HG02571 (cell line): Measurements from ENCODE around the gene SCAF8.
A peak's percentile ranks its signal among the peaks of the same experiment; 100 is the strongest.
"Not testable (repeated sequence)": the region's sequence is repeated elsewhere in the genome, so short reads cannot be mapped to it uniquely, and the experiment has no call there.

Source experiments
- ATAC-seq: cut with Tn5 transposase; IDR thresholded peaks from one replicate; pipeline ENCODE4 v1.9.1; 2021; ENCODE audit warnings: mild to moderate bottlenecking, moderate library complexity; ENCODE audit not compliant: unreplicated experiment

The SCAF8 gene

GRCh38 chr6:154779157-154779556, 45.9 kb downstream of the SCAF8 start:
- ATAC-seq = not testable (repeated sequence)

DNA sequence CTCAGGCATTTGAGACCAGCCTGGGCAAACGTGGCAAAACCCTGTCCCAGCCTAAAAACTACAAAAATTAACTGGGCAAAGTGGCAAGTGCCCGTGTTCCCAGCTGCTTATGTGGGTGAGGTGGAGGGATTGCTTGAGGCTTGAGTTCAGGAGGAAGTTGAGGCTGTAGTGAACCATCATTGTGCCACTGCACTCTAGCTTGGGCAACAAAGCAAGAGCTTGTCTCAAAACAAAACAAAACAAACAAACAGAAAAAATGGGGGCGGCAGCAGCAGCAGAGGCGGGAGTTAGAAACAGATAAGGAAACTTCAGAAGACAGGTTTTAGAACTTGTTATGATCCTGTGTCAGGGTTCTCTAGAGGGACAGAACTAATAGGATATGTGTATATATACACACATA, 49.0 kb downstream of the SCAF8 start:
- no peak for ATAC-seq

GRCh38 chr6:154783229-154783628, 50.0 kb downstream of the SCAF8 start:
- no peak for ATAC-seq

DNA sequence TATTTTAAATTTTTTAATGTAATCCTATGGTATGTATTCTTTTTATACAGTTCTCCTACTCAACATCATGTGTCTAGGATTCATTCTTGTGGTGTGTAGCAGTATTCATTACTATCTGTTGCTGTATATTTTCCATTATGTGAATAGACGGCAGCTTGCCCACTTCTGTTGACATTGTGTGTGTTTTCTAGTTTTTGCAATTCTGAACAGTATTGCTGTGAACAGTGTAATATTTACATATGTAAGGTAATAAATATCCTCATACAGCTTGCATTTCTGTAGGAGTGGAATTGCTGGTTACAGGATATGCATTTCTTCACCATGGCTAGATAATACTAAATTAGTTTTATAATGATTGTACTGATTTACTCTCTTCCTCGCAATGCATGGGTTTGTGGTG, 51.9 kb downstream of the SCAF8 start:
- ATAC-seq = no peak

- ATAC-seq = no peak
These were observed 53.1 kb downstream of the SCAF8 start for GRCh38 chr6:154786144-154786868.

DNA sequence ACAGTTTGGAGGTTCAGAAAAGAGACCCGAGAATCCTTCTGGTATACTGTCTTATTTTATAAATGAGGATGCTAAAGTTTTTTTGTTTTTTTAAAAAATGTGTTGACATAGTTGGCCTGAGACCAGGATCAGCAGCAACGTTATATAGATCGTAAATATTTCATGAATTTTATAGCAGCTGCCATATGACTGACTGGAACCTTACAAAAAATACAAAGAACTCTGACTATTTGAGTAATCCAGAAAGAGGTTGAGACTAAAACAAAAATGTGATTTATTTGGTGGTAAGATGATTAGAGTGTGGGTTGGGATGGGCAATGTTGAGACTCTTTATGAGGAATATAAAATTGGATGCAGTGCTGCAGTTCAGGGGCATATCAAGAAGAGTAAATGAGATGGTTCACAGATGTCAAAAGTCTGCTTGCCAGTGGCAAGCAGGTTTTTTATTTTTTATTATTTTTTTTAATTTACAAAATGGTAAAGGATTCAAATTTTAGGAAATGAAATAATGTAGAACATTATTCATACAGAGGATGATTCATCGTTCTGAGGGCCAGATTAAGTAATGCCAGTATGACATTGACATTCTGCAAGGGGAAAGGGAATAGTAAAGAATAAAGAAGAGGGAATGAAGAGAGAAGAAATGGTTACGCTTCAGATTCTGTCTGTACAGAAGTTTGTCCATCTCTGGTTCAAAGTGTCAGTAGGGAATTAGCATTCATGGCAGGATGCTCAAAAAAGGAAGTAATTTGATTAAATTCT, 58.5 kb downstream of the SCAF8 start:
- no peak for ATAC-seq

DNA sequence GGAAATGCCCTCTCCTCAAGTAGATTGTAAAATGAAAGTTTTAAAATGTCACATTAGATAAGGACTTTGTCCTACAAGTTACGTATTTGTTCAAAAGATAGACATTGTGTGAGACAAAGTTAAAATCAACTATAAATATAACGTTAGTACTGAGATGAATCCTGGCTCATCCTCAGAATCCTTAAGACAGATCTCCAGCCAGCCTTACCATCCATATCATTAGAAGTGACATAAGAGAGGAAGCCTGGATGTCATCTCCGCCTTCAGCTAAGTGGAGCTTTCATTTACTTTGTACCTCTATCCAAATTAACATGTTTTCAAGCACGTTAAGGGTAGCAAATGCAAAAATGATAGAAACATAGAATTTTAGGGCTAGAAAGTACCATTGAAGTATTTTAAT, 59.1 kb downstream of the SCAF8 start:
- no peak for ATAC-seq

GRCh38 chr6:154792761-154793160, 59.5 kb downstream of the SCAF8 start:
- no peak for ATAC-seq

- ATAC-seq = no peak
These were observed 63.3 kb downstream of the SCAF8 start for GRCh38 chr6:154796484-154796883.

- ATAC-seq = no peak
These were observed 64.6 kb downstream of the SCAF8 start for GRCh38 chr6:154797857-154798256.

DNA sequence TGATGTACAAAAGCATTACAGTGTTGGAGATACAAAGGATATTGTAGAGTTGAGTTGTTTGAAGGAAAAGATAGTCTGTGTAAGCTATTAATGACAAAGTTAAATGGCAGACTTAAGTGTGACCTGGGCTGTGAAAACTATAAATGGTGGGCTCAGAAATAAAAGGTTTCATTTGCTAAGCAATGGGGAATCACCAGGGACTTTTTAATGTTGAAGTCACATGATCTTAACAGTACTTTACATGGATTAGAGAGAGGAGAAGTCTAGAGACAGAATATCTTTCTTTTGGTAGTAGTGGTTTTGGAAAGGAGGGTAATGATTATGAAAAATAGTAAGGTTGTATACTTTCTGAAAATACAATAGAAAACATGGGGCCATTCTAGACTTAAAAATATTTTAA, 67.1 kb downstream of the SCAF8 start:
- ATAC-seq = no peak

DNA sequence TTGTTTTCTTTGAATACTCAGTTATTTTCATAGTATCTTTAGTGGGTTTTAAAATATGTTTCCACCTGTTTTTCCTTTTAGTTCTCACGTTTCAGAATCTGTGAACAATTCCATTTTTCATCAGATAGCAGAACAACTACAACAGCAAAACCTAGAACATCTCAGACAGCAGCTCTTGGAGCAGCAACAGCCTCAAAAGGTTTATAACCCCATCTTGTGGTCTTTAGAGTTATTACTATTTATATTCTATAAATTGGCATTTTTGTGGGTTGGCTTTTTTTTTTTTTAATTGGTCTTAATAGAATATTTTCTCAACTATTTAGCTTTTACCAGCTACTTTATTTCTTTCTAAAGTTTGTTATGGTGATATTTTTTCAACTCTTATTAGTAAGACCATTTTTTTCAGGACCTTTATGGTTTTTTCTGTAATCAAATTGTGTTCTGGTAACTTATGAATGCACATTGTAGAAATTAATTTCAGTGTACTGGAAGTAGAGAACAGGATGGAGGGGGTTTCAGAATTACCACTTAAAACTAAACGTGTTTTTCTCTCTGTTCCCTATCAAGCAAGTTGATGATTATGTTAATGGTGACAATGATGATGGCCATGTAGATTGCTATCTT, 72.2 kb downstream of the SCAF8 start:
- ATAC-seq = no peak

- ATAC-seq = no peak
These were observed 73.6 kb downstream of the SCAF8 start for GRCh38 chr6:154806804-154807203.

- not testable (repeated sequence) for ATAC-seq
These were observed 78.4 kb downstream of the SCAF8 start for GRCh38 chr6:154811663-154812062.

DNA sequence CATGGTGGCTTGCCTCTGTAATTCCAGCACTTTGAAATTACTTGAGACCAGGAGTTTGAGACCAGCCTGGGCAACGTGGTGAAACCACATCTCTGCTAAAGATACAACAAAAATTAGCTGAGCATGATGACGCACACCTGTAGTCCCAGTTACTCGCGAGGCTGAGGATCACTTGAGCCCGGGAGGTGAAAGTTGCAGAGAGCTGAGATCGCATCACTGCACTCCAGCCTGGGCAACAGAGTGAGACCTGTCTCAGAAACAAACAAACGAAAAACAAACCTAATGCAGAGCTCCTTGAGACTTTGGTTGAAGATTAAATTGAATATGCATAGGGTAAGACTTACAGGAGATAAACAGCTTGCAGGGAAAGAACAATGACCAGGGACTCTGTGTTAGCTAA, 80.8 kb downstream of the SCAF8 start:
- peak; percentile 78 for ATAC-seq

DNA sequence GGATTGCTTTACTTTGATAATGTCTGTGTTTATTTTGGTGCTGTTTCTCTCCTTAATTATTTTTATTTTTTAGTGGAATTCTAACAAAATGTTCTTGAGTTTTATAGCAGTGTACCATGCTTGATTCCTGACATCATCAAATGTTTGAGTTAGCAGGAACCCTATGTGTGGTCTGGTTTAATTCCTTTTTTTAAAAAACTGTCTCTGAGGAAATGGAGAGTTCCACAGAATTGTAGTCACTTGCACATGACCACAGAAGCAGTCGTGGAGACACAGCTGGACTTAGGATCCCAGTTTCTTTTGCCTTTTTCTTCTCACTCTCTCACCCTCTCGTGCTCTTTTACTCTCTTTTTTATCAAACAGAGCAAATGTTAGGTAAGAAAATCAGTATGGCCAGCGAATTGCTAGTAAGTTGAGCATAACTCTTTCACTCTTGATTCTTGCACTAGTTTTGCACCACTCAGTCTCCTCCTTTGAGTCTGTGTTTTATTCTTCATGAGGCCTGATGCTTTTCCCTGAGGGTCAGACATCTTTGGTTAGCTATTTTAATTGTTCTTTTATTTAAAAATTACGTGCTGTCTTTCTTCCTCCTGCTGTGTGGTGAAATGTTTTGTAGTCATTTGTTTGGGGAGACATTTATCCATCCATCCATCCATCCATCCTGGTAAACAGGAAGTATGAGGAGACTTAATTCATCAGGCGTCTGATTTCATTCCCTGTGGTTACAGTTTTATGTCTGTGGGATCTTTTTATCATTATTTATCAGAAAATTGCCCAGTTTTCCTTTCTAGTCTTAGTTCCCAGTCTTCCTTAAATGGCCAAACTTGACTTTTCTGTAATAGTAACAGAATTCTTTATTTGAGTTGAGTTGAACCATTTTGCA, 83.0 kb downstream of the SCAF8 start:
- no peak for ATAC-seq

DNA sequence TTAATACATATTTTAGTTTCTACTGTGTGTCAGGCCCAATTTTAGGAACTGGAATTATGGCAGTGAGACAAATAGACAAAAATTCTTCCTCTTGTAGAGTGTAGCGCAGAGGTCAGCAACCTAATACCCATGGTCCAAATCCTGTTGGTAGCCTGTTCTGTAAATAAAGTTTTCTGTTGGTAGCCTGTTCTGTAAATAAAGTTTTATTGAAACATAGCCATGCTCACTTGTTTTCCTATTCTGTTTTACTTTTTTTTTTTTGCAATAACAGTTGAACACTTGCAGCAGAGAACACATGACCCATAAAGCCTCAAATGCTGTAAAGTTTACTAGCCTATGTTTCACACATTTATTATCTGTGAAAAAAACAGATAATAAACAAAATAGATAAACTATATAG, 87.9 kb downstream of the SCAF8 start:
- no peak for ATAC-seq

GRCh38 chr6:154821638-154822037, 88.4 kb downstream of the SCAF8 start:
- ATAC-seq = no peak

GRCh38 chr6:154822947-154823558, 89.8 kb downstream of the SCAF8 start:
- ATAC-seq = no peak

- ATAC-seq = no peak
These were observed 90.9 kb downstream of the SCAF8 start for GRCh38 chr6:154824076-154824475.

GRCh38 chr6:154829970-154830369, 96.8 kb downstream of the SCAF8 start:
- no peak for ATAC-seq
